Esophagus muscularis mucosa (tissue), 4 donors: ENCODE results near the gene CCND3. TPM values are rescaled to one million over a fixed set of nuclear protein-coding genes. Genes with fewer than 3 reads are reported as not detected.

Experiments used
- small RNA-seq, 3 donors: library from RNA; depleted of rRNA; stranded (forward); fragments of <200 nt; gene quantifications; one replicate each; pipeline ENCODE3, GENCODE V24; 2016
- total RNA-seq, 4 donors: library from RNA; depleted of rRNA; stranded (reverse); fragments of >200 nt; gene quantifications; one replicate each; pipeline versions ENCODE4 v1.1.0 to v1.2.1, GENCODE V29; 2016

CCND3 gene
- total RNA-seq, 4 donors from 2014 or later, result 110 to 167 (median 133) TPM

Small RNA genes within 50 kb of the gene (small RNA-seq; reads per million reads assigned to genes)
- gene RF00019, result 0 reads per million in 3 donors

Other genes with a start within 250 kb of the CCND3 start
- gene TFEB, start 206.2 kb downstream of the CCND3 start, total RNA-seq, result 10 to 100 TPM; 24.2 to 46.7 (median 33.1) TPM
- 1 to 10 TPM in 1 of 4 donors, under 1 TPM in 2, not detected in 1; 0.83 to 1.1 (median 0.92) TPM for gene PGC, start 194.4 kb downstream of the CCND3 start, total RNA-seq
- 1 to 10 TPM; 5.0 to 9.9 (median 6.7) TPM for gene FRS3, start 161.9 kb downstream of the CCND3 start, total RNA-seq
- gene PRICKLE4, start 161.0 kb downstream of the CCND3 start, total RNA-seq, result 1 to 10 TPM; 2.1 to 5.8 (median 4.1) TPM
- gene TOMM6, start 154.1 kb downstream of the CCND3 start, total RNA-seq, result 100 to 1,000 TPM in 2 of 4 donors, 10 to 100 TPM in 2; 52.1 to 117 (median 86.9) TPM
- gene USP49, start 46.4 kb downstream of the CCND3 start, total RNA-seq, result 1 to 10 TPM; 1.3 to 2.5 (median 2.3) TPM
- gene MED20, start 20.7 kb downstream of the CCND3 start, total RNA-seq, result 10 to 100 TPM in 3 of 4 donors, 1 to 10 TPM in 1; 9.6 to 14.9 (median 14.2) TPM
- gene BYSL, start 20.3 kb downstream of the CCND3 start, total RNA-seq, result 10 to 100 TPM in 2 of 4 donors, 1 to 10 TPM in 2; 5.8 to 11.6 (median 9.2) TPM
- gene TAF8, start 108.7 kb upstream of the CCND3 start, total RNA-seq, result 10 to 100 TPM; 16.7 to 35.2 (median 25.9) TPM
- 1 to 10 TPM in 3 of 4 donors, under 1 TPM in 1; 0.83 to 2.1 (median 1.6) TPM for gene C6orf132, start 200.8 kb upstream of the CCND3 start, total RNA-seq
- gene GUCA1A, start 231.6 kb upstream of the CCND3 start, total RNA-seq, result not detected